Measurements from ENCODE around the gene ERBB4.

Gene ERBB4

DNA sequence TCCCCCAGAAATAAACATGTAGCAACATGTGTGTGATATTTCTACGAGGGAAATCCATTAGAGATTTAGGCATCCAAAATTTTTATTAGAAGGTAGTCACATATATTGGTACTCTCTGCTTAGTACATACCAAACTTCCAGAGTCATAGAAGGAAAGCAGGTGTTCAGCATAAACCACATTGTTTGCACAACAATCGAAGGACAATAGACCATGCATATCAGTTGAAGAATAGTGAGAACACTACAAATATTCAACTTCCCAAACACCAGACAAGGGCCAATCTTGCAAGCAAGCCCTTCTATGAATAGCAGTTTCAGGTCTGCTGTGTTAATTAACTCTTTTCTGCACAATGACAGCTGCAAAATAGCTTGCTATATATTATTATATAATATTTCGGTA is 702.2 kb downstream of the ERBB4 start:
- TF ChIP-seq, protein P1, sequence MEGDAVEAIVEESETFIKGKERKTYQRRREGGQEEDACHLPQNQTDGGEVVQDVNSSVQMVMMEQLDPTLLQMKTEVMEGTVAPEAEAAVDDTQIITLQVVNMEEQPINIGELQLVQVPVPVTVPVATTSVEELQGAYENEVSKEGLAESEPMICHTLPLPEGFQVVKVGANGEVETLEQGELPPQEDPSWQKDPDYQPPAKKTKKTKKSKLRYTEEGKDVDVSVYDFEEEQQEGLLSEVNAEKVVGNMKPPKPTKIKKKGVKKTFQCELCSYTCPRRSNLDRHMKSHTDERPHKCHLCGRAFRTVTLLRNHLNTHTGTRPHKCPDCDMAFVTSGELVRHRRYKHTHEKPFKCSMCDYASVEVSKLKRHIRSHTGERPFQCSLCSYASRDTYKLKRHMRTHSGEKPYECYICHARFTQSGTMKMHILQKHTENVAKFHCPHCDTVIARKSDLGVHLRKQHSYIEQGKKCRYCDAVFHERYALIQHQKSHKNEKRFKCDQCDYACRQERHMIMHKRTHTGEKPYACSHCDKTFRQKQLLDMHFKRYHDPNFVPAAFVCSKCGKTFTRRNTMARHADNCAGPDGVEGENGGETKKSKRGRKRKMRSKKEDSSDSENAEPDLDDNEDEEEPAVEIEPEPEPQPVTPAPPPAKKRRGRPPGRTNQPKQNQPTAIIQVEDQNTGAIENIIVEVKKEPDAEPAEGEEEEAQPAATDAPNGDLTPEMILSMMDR (IDR thresholded peaks at IDR 0.05; ENCODE audit: low read depth, low read length): no peak
- DNase-seq (ENCODE audit: extremely low read depth, low read depth): no peak

DNA sequence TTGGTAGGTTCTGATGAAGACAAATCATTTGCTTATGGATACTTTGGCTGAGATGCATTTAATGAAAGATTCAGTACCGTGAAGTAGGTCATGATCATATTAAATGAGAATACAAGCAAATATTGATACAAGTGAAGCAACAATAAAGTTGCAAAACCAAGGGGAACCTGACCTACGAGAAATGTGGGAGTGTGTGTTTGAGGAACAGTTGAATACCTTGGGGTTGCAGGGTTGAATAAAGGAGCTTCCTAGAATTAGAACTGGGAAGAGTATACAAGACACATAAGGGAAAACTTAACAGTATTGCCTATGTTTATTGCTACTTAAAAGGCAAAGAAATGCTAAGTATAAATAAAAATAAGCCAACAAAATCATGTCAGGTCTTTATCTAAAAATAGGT is 702.9 kb downstream of the ERBB4 start:
- TF ChIP-seq, protein P1 (IDR thresholded peaks at IDR 0.05; ENCODE audit: low read depth, low read length): no peak
- no peak for DNase-seq (ENCODE audit: extremely low read depth, low read depth)

DNA sequence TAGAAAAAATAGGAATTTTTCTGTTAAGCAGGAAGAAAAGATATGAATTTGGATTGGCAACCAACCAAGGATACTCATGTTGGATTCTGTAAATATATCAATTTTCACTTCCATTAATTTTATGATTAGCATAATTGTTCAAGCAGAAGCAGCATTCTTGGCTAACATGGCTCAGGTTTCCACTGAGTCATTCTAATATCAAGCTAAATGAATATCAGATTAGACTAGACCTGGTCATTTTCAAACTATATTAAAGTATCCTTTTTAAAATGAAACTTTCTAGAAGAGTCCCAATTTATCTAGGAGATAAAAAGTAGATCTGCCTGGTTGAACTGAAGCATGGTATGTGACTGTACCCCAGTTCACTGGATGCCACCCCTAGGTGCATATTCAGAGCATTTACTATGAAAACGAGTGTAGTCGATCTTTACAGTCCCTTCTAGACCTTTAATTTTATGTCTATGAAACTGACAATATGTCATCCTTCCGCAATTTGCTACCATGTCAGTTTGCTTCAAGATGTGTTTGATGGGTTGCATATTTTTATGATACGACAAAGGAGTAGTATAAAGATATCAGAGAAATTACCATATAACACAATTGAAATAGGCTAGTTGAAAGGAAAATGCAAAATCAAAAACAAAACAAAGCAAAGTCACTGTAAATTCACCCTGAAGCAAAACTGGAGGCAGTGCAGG is 704.9 kb downstream of the ERBB4 start:
- no peak for DNase-seq (ENCODE audit: extremely low read depth, low read depth)

DNA sequence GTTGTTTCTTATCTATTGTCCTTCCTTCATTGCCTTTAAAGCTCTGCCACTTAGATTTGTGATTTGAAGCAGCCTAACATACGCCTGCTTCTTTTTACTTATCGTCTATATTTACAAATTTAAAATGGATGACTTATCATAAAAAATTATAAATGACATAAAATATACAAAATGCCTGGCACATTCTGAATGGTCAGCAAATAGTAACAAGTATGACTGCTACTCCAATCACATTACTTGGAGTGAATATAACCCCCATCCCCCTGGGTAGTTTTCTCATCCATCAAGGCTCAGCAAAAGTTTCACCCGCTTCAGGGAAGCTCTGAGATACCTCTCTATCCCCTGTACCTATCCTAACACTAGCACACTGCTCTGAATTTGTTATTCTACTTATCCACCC is 708.9 kb downstream of the ERBB4 start:
- TF ChIP-seq, protein P1 (IDR thresholded peaks at IDR 0.05; ENCODE audit: low read depth, low read length): no peak
- DNase-seq (ENCODE audit: extremely low read depth, low read depth): no peak

More for the DNA sequence above, 704.9 kb downstream of the ERBB4 start:
- TF ChIP-seq, protein P1 (IDR thresholded peaks at IDR 0.05; ENCODE audit: low read depth, low read length): no peak

DNA sequence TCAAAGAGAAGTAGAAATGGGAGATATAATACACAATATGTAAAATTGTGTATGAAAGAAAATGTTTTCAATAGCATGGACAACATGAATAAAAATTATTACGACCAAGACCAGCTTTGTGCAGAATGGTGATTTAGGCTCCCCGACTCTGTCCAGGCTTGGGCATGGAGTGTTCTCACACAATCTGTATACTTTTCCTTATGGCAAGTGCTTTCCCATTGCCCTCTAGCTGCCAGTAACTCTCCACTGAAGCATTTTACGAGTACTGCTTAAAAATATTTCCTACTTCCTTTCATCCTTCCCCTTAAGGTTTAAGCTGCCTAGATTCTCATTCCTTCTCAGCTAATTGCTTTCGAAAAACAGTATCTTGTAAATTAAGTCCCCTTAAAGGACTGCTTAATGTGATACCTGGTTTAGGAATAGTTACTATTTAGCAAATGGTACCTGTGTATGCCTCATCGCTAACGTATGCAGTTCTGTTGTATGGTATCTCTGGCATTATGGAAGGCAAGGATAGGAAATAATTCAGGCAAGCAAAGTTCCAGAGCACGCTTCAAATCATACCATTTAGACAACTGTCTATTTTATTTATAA is 714.6 kb downstream of the ERBB4 start:
- DNase-seq (ENCODE audit: extremely low read depth, low read depth): no peak
- TF ChIP-seq, protein P1 (IDR thresholded peaks at IDR 0.05; ENCODE audit: low read depth, low read length): no peak

- DNase-seq (ENCODE audit: extremely low read depth, low read depth): no peak
- TF ChIP-seq, protein P1 (IDR thresholded peaks at IDR 0.05; ENCODE audit: low read depth, low read length): no peak
Measured at GRCh38 chr2:211822686-211823335, 715.8 kb downstream of the ERBB4 start.

- TF ChIP-seq, protein P1 (IDR thresholded peaks at IDR 0.05; ENCODE audit: low read depth, low read length): no peak
- no peak for DNase-seq (ENCODE audit: extremely low read depth, low read depth)
Measured at GRCh38 chr2:211816754-211817153, 721.8 kb downstream of the ERBB4 start.

All from AG09319 (cell line).